ENCODE measurements around the gene NBPF11. TPM values are rescaled to one million over a fixed set of nuclear protein-coding genes. Genes with fewer than 3 reads are reported as not detected.

NBPF11 gene
- total RNA-seq, 1 experiment from 2014 or later, result 10.5 TPM

DNA sequence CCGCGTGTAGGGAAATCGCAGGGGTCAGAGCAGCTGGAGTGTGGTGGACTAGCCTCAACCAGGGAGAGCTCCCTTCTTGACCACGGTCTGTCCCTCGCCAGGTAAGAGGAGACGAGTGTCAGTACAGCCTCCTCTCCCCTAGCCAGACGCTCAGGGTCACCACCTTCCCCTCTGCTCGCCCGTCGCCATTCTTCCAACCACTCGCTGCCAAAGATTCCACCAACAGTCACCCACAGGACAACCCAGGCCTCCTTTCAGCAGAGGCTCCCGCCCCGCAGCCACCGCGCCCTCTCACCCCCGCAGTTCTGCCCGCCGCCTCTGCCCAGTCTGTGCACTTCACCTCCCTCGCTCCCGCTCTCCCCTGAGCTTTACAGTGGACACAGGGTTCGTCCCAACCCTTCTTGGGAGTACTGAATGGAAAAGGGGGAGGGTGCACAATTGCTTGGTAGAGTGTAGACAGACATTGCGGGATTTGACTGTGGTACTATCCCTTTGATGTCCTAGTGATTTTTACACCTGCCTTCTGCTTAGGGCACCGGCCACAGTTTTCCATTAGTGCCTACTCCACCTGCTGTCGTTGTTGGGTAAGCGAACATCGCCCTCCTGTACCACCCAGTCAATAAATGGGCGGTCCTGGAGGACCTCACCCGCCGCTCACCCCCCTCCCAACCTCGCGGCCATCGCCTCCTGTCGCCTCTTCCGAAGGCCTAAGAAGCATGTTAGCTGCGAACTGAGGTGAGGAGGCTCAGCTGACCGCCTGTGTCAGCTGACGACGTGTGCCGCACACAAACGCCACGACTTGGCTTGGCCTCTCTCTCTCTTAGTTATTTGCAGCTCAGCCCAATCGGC, 9.2 kb upstream of the NBPF11 start:
- no peaks in the 10 kb centered on the region for H3K36me3 Mint-ChIP-seq
- H3K4me3 Mint-ChIP-seq, result no peak overlapping the region
- CTCF ChIA-PET, result no interaction called here
- POLR2A ChIA-PET, result no interaction called here
- ATAC-seq, result no peak
- no peaks in the 10 kb centered on the region for H3K9me3 Mint-ChIP-seq
- peaks cover 28% of the 10 kb centered on the region for H3K4me1 Mint-ChIP-seq
- DNase-seq (ENCODE audit: low spot score), result no peak
- no peak overlapping the region for H3K27ac Mint-ChIP-seq
- H3K27me3 Mint-ChIP-seq (ENCODE audit: low read depth), result no peaks in the 10 kb centered on the region; the same call in 1 of the 2 replicates
- TF ChIP-seq, protein P1, sequence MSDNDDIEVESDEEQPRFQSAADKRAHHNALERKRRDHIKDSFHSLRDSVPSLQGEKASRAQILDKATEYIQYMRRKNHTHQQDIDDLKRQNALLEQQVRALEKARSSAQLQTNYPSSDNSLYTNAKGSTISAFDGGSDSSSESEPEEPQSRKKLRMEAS (CRISPR knock-in tag; IDR thresholded peaks at IDR 0.05), result 0 out of 2 replicates have a peak, but pooled peaks have one; percentile 32
- TF ChIP-seq NFYB (CRISPR knock-in tag; conservative IDR thresholded peaks at IDR 0.05; ENCODE audit: low read depth), result no peak

DNA sequence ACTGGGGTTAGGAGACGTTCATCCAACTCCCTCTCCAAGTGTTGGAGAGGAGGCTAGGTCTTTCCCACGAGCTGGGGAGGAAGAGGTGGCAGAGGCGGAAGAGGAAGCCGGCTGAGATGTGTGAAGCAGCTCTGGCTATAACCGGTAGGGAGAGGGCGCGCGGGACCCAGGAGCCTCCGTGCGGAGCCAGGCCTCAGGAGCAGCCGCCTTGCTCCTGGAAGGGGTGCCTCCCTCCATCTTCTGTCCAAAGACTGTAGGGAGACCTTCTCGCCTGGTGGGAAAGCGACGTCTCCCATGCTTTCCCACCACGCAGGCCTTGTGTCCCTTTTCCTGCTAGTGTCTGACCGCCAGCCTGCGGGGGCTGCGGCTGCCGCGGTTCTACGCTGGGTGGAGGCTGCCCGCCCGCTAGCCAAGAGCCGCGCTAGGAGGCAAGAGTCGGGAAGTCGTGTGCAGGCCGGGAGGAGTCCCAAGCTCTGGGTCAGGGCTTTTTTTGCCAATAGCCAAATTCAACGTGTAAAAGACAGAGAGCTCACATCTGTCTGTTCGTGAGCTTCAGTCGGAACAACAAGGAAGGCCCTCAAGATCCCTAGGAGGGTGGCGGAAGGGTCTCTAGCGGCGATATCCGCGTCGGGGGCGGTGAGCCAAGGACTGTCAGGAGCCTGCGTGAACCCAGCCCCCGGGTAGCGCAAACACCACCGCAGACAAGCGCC, 8.4 kb upstream of the NBPF11 start:
- H3K4me1 Mint-ChIP-seq, result peaks cover 31% of the 10 kb centered on the region
- H3K27ac Mint-ChIP-seq, result no peak overlapping the region
- no peak overlapping the region for H3K4me3 Mint-ChIP-seq
- DNase-seq (ENCODE audit: low spot score) (no peak), ATAC-seq (no peak)
- CTCF ChIA-PET, result no interaction called here
- TF ChIP-seq, protein P2, sequence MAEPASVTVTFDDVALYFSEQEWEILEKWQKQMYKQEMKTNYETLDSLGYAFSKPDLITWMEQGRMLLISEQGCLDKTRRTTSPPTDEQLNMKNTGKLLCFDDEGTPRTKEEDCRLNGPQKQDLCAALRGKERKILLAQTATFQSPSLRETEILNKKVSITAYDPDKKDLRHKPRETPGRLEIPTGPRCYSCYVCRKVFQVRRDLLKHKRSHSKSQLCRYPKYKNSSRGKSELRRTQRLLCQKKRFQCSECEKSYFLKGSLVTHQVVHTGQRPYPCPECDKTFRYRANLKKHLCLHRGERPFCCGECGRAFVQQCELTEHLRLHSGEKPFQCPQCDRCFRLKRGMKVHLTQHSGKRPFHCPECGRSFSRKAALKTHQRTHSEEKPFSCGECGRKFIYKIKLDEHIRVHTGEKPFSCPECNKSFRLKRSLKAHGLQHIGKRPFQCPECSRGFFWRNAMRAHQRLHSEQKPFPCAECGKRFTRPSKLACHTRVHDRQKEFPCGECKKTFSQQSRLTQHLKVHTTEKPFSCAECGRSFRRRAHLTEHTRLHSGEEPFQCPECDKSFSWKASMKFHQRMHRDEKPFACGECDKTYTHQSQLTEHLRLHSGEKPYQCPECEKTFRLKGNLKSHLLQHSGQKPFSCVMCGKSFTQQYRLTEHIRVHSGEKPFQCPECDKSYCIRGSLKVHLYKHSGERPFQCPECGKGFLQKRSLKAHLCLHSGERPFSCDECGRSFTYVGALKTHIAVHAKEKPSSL (CRISPR knock-in tag; conservative IDR thresholded peaks at IDR 0.05), result no peak
- no peak for TF ChIP-seq JUN (CRISPR knock-in tag; IDR thresholded peaks at IDR 0.05)
- no peak for TF ChIP-seq FOXP1 (CRISPR knock-in tag; IDR thresholded peaks at IDR 0.05; ENCODE audit: borderline replicate concordance)
- no peak for TF ChIP-seq ZBTB21 (CRISPR knock-in tag; IDR thresholded peaks at IDR 0.05; ENCODE audit: borderline replicate concordance)
- TF ChIP-seq, protein P3, sequence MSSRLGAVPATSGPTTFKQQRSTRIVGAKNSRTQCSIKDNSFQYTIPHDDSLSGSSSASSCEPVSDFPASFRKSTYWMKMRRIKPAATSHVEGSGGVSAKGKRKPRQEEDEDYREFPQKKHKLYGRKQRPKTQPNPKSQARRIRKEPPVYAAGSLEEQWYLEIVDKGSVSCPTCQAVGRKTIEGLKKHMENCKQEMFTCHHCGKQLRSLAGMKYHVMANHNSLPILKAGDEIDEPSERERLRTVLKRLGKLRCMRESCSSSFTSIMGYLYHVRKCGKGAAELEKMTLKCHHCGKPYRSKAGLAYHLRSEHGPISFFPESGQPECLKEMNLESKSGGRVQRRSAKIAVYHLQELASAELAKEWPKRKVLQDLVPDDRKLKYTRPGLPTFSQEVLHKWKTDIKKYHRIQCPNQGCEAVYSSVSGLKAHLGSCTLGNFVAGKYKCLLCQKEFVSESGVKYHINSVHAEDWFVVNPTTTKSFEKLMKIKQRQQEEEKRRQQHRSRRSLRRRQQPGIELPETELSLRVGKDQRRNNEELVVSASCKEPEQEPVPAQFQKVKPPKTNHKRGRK (CRISPR knock-in tag; IDR thresholded peaks at IDR 0.05; ENCODE audit: borderline replicate concordance), result no peak
- no peak for TF ChIP-seq PRRX2 (CRISPR knock-in tag; IDR thresholded peaks at IDR 0.05)
- no peak for TF ChIP-seq ELF4 (CRISPR knock-in tag; IDR thresholded peaks at IDR 0.05; ENCODE audit: low read depth)
- TF ChIP-seq, protein P4, sequence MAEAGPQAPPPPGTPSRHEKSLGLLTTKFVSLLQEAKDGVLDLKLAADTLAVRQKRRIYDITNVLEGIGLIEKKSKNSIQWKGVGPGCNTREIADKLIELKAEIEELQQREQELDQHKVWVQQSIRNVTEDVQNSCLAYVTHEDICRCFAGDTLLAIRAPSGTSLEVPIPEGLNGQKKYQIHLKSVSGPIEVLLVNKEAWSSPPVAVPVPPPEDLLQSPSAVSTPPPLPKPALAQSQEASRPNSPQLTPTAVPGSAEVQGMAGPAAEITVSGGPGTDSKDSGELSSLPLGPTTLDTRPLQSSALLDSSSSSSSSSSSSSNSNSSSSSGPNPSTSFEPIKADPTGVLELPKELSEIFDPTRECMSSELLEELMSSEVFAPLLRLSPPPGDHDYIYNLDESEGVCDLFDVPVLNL (CRISPR knock-in tag; IDR thresholded peaks at IDR 0.05; ENCODE audit: borderline replicate concordance, low read depth), result no peak
- TF ChIP-seq, protein P5, sequence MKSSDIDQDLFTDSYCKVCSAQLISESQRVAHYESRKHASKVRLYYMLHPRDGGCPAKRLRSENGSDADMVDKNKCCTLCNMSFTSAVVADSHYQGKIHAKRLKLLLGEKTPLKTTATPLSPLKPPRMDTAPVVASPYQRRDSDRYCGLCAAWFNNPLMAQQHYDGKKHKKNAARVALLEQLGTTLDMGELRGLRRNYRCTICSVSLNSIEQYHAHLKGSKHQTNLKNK (CRISPR knock-in tag; IDR thresholded peaks at IDR 0.05), result no peak
- no peak for TF ChIP-seq ZNF121 (CRISPR knock-in tag; IDR thresholded peaks at IDR 0.05)
- TF ChIP-seq, protein P6, sequence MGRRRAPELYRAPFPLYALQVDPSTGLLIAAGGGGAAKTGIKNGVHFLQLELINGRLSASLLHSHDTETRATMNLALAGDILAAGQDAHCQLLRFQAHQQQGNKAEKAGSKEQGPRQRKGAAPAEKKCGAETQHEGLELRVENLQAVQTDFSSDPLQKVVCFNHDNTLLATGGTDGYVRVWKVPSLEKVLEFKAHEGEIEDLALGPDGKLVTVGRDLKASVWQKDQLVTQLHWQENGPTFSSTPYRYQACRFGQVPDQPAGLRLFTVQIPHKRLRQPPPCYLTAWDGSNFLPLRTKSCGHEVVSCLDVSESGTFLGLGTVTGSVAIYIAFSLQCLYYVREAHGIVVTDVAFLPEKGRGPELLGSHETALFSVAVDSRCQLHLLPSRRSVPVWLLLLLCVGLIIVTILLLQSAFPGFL (CRISPR knock-in tag; IDR thresholded peaks at IDR 0.05; ENCODE audit: borderline replicate concordance), result no peak
- TF ChIP-seq, protein P7, sequence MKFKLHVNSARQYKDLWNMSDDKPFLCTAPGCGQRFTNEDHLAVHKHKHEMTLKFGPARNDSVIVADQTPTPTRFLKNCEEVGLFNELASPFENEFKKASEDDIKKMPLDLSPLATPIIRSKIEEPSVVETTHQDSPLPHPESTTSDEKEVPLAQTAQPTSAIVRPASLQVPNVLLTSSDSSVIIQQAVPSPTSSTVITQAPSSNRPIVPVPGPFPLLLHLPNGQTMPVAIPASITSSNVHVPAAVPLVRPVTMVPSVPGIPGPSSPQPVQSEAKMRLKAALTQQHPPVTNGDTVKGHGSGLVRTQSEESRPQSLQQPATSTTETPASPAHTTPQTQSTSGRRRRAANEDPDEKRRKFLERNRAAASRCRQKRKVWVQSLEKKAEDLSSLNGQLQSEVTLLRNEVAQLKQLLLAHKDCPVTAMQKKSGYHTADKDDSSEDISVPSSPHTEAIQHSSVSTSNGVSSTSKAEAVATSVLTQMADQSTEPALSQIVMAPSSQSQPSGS (CRISPR knock-in tag; IDR thresholded peaks at IDR 0.05; ENCODE audit: borderline replicate concordance, low read depth), result no peak
- POLR2A ChIA-PET, result interaction anchor here (1.4 kb wide), 1 partner anchor 103 kb away, joined by 6 read pairs; no protein-coding TSS in a partner anchor
- H3K36me3 Mint-ChIP-seq, result no peaks in the 10 kb centered on the region
- H3K9me3 Mint-ChIP-seq, result no peaks in the 10 kb centered on the region
- H3K27me3 Mint-ChIP-seq (ENCODE audit: low read depth), result no peaks in the 10 kb centered on the region; the same call in 1 of the 2 replicates
